ENCODE results near the gene INPP5A.

Gene INPP5A

GRCh38 chr10:132628966-132629900 is 91.6 kb downstream of the INPP5A start:
- DNase-seq (ENCODE audit: low read depth, low spot score): no peak

GRCh38 chr10:132630156-132630555 is 92.6 kb downstream of the INPP5A start:
- no peak for DNase-seq (ENCODE audit: low read depth, low spot score)

GRCh38 chr10:132630666-132631337 is 93.2 kb downstream of the INPP5A start:
- DNase-seq (ENCODE audit: low read depth, low spot score): no peak

GRCh38 chr10:132631338-132631735 is 93.8 kb downstream of the INPP5A start:
- no peak for DNase-seq (ENCODE audit: low read depth, low spot score)

GRCh38 chr10:132632091-132632561 is 94.5 kb downstream of the INPP5A start:
- DNase-seq (ENCODE audit: low read depth, low spot score): no peak

GRCh38 chr10:132632851-132633684 is 95.5 kb downstream of the INPP5A start:
- DNase-seq (ENCODE audit: low read depth, low spot score): no peak

GRCh38 chr10:132634241-132634946 is 96.8 kb downstream of the INPP5A start:
- no peak for DNase-seq (ENCODE audit: low read depth, low spot score)

GRCh38 chr10:132634947-132635271 is 97.3 kb downstream of the INPP5A start:
- DNase-seq (ENCODE audit: low read depth, low spot score): no peak

GRCh38 chr10:132636358-132636757 is 98.8 kb downstream of the INPP5A start:
- no peak for DNase-seq (ENCODE audit: low read depth, low spot score)

GRCh38 chr10:132637477-132638129 is 100.0 kb downstream of the INPP5A start:
- peak; percentile 56 for DNase-seq (ENCODE audit: low read depth, low spot score)

- DNase-seq (ENCODE audit: low read depth, low spot score): no peak
Observed at GRCh38 chr10:132638130-132638515, 100.5 kb downstream of the INPP5A start.

GRCh38 chr10:132639470-132639869 is 101.9 kb downstream of the INPP5A start:
- DNase-seq (ENCODE audit: low read depth, low spot score): no peak

- DNase-seq (ENCODE audit: low read depth, low spot score): no peak
Observed at GRCh38 chr10:132640326-132641125, 102.9 kb downstream of the INPP5A start.

GRCh38 chr10:132641401-132641800 is 103.8 kb downstream of the INPP5A start:
- DNase-seq (ENCODE audit: low read depth, low spot score): no peak

- DNase-seq (ENCODE audit: low read depth, low spot score): no peak
Observed at GRCh38 chr10:132641966-132642731, 104.6 kb downstream of the INPP5A start.

- DNase-seq (ENCODE audit: low read depth, low spot score): no peak
Observed at GRCh38 chr10:132642732-132643008, 105.1 kb downstream of the INPP5A start.

- DNase-seq (ENCODE audit: low read depth, low spot score): no peak
Observed at GRCh38 chr10:132643709-132644526, 106.3 kb downstream of the INPP5A start.

GRCh38 chr10:132644527-132645246 is 107.1 kb downstream of the INPP5A start:
- no peak for DNase-seq (ENCODE audit: low read depth, low spot score)
